Measurements from ENCODE around the gene ZDHHC14.

- TF ChIP-seq EZH2phosphoT487 (IDR thresholded peaks at IDR 0.05; ENCODE audit: unreplicated experiment): no peak
- no peak for TF ChIP-seq CTCF (conservative IDR thresholded peaks at IDR 0.05; ENCODE audit: low read depth in 2 of 2)
- TF ChIP-seq, protein P1, sequence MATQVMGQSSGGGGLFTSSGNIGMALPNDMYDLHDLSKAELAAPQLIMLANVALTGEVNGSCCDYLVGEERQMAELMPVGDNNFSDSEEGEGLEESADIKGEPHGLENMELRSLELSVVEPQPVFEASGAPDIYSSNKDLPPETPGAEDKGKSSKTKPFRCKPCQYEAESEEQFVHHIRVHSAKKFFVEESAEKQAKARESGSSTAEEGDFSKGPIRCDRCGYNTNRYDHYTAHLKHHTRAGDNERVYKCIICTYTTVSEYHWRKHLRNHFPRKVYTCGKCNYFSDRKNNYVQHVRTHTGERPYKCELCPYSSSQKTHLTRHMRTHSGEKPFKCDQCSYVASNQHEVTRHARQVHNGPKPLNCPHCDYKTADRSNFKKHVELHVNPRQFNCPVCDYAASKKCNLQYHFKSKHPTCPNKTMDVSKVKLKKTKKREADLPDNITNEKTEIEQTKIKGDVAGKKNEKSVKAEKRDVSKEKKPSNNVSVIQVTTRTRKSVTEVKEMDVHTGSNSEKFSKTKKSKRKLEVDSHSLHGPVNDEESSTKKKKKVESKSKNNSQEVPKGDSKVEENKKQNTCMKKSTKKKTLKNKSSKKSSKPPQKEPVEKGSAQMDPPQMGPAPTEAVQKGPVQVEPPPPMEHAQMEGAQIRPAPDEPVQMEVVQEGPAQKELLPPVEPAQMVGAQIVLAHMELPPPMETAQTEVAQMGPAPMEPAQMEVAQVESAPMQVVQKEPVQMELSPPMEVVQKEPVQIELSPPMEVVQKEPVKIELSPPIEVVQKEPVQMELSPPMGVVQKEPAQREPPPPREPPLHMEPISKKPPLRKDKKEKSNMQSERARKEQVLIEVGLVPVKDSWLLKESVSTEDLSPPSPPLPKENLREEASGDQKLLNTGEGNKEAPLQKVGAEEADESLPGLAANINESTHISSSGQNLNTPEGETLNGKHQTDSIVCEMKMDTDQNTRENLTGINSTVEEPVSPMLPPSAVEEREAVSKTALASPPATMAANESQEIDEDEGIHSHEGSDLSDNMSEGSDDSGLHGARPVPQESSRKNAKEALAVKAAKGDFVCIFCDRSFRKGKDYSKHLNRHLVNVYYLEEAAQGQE (IDR thresholded peaks at IDR 0.05; ENCODE audit: unreplicated experiment): no peak
- no peak for TF ChIP-seq POLR2AphosphoS5 (IDR thresholded peaks at IDR 0.05; ENCODE audit: low read depth)
- TF ChIP-seq EZH2 (IDR thresholded peaks at IDR 0.05; ENCODE audit: low read depth, unreplicated experiment): no peak
- TF ChIP-seq STAT1 (IDR thresholded peaks at IDR 0.05; ENCODE audit: unreplicated experiment): no peak
- TF ChIP-seq JUNB (IDR thresholded peaks at IDR 0.05; ENCODE audit: unreplicated experiment): no peak
These were observed 48.3 kb downstream of the ZDHHC14 start for GRCh38 chr6:157429248-157429647.
